WTC11 (cell line): Measurements from ENCODE around the gene UBL4B. TPM values are rescaled to one million over a fixed set of nuclear protein-coding genes. Genes with fewer than 3 reads are reported as not detected.
A peak's percentile ranks its signal among the peaks of the same experiment; 100 is the strongest.

Experiments
- ATAC-seq: fragments of 200-7000 bp; cut with Tn5 transposase; 2 replicates; pipeline ENCODE4 v1.10.0; 2021; ENCODE audit warnings: mild to moderate bottlenecking, moderate library complexity
- CTCF ChIA-PET: fragments of 300-600 bp; sonication (Branson Sonifier 250); formaldehyde crosslinking; loops from one replicate; lab custom pipeline; 2021; ENCODE audit warnings: antibody characterized with exemption; lab: Charles Lee
- POLR2A ChIA-PET: fragments of 350-600 bp; sonication (Branson Sonifier 250); formaldehyde crosslinking; loops from one replicate; lab custom pipeline; 2021; ENCODE audit warnings: antibody characterized with exemption; lab: Charles Lee
- DNase-seq: peaks from one replicate; pipeline ENCODE4 v3.0.0; 2021; ENCODE audit warnings: low spot score
- H3K27ac Mint-ChIP-seq: 2 replicates; pipeline ENCODE4 v1.8.0; 2021; ENCODE audit warnings: mixed read lengths
- H3K27me3 Mint-ChIP-seq: 2 replicates; pipeline ENCODE4 v1.8.0; 2021; ENCODE audit warnings: low read depth, mild to moderate bottlenecking, moderate library complexity, mixed read lengths
- H3K36me3 Mint-ChIP-seq: 2 replicates; pipeline ENCODE4 v1.8.0; 2021; ENCODE audit warnings: mixed read lengths
- H3K4me1 Mint-ChIP-seq: 2 replicates; pipeline ENCODE4 v1.8.0; 2022; ENCODE audit warnings: mixed read lengths
- H3K4me3 Mint-ChIP-seq: 2 replicates; pipeline ENCODE4 v1.8.0; 2021; ENCODE audit warnings: mild to moderate bottlenecking, moderate library complexity, mixed read lengths
- H3K9me3 Mint-ChIP-seq: 2 replicates; pipeline ENCODE4 v1.8.0; 2021; ENCODE audit warnings: mixed read lengths
- ETV6 ChIP-seq: sonication (generic); formaldehyde crosslinking; IDR thresholded peaks from 2 replicates; pipeline ENCODE4 v1.8.1; 2022; ENCODE audit warnings: mild to moderate bottlenecking, missing genetic modification reagents
- GRHL2 ChIP-seq: fragments of 250-450 bp; sonication (Bioruptor Pico); IDR thresholded peaks from 2 replicates; pipeline ENCODE4 v1.8.0; 2022; ENCODE audit warnings: mild to moderate bottlenecking, moderate library complexity; ENCODE audit not compliant: insufficient replicate concordance, severe bottlenecking
- GTF2I ChIP-seq: fragments of 250-450 bp; sonication (Bioruptor Pico); conservative IDR thresholded peaks from 2 replicates; pipeline ENCODE4 v1.4.0; 2021; ENCODE audit warnings: mild to moderate bottlenecking
- NR2C2 ChIP-seq: sonication (generic); formaldehyde crosslinking; IDR thresholded peaks from 2 replicates; pipeline ENCODE4 v1.8.0; 2022; ENCODE audit warnings: mild to moderate bottlenecking, missing genetic modification reagents
- RELA ChIP-seq: sonication (generic); formaldehyde crosslinking; IDR thresholded peaks from 2 replicates; pipeline ENCODE4 v1.8.1; 2022; ENCODE audit warnings: missing genetic modification reagents, mild to moderate bottlenecking, borderline replicate concordance
- SOX15 ChIP-seq: fragments of 250-450 bp; sonication (Bioruptor Pico); IDR thresholded peaks from 2 replicates; pipeline ENCODE4 v1.9.0; 2021; ENCODE audit warnings: mild to moderate bottlenecking
- ZNF671 ChIP-seq: fragments of 250-450 bp; sonication (Bioruptor Pico); IDR thresholded peaks from 2 replicates; pipeline ENCODE4 v1.8.0; 2021; ENCODE audit warnings: mild to moderate bottlenecking
- total RNA-seq: library from RNA; stranded (reverse); gene quantifications from 3 replicates; pipeline ENCODE4 v1.2.3, GENCODE V29; 2021
- TF ChIP-seq, protein P1 (sequence below): sonication (generic); formaldehyde crosslinking; IDR thresholded peaks from 2 replicates; pipeline ENCODE4 v1.8.0; 2023; ENCODE audit warnings: missing genetic modification reagents, mild to moderate bottlenecking, borderline replicate concordance
- TF ChIP-seq, protein P2 (sequence below): sonication (generic); formaldehyde crosslinking; IDR thresholded peaks from 2 replicates; pipeline ENCODE4 v1.8.1; 2023; ENCODE audit warnings: mild to moderate bottlenecking, missing genetic modification reagents, moderate library complexity
- TF ChIP-seq, protein P3 (sequence below): fragments of 250-450 bp; sonication (Bioruptor Pico); IDR thresholded peaks from 2 replicates; pipeline ENCODE4 v1.9.0; 2021; ENCODE audit warnings: mild to moderate bottlenecking
- TF ChIP-seq, protein P4 (sequence below): fragments of 250-450 bp; sonication (Bioruptor Pico); IDR thresholded peaks from 2 replicates; pipeline ENCODE4 v1.9.0; 2021; ENCODE audit warnings: moderate library complexity, mild to moderate bottlenecking, inconsistent platforms, borderline replicate concordance

The UBL4B gene
- total RNA-seq, 1 experiment from 2014 or later: 0.11 TPM

DNA sequence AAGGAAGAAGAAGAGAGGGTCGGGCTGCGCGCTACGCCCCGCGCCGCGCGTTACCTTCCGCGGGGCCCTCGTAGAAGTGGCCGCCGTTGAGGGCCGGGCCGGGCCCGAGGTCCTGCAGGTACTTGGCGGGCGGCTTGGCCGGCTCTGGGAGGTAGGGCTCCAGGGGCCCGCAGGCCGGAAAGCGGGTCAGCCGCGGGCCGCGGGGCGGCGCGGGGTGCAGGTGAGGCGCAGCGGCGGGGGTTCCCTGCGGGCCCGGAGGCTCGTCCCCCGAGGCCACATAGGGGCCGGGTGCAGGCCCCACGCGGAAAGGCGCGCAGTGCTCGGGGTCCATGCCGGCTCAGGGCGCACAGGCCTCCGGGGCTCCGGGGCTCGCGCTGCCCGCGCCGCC, 42.0 kb upstream of the UBL4B start (continued):
- TF ChIP-seq, protein P1, sequence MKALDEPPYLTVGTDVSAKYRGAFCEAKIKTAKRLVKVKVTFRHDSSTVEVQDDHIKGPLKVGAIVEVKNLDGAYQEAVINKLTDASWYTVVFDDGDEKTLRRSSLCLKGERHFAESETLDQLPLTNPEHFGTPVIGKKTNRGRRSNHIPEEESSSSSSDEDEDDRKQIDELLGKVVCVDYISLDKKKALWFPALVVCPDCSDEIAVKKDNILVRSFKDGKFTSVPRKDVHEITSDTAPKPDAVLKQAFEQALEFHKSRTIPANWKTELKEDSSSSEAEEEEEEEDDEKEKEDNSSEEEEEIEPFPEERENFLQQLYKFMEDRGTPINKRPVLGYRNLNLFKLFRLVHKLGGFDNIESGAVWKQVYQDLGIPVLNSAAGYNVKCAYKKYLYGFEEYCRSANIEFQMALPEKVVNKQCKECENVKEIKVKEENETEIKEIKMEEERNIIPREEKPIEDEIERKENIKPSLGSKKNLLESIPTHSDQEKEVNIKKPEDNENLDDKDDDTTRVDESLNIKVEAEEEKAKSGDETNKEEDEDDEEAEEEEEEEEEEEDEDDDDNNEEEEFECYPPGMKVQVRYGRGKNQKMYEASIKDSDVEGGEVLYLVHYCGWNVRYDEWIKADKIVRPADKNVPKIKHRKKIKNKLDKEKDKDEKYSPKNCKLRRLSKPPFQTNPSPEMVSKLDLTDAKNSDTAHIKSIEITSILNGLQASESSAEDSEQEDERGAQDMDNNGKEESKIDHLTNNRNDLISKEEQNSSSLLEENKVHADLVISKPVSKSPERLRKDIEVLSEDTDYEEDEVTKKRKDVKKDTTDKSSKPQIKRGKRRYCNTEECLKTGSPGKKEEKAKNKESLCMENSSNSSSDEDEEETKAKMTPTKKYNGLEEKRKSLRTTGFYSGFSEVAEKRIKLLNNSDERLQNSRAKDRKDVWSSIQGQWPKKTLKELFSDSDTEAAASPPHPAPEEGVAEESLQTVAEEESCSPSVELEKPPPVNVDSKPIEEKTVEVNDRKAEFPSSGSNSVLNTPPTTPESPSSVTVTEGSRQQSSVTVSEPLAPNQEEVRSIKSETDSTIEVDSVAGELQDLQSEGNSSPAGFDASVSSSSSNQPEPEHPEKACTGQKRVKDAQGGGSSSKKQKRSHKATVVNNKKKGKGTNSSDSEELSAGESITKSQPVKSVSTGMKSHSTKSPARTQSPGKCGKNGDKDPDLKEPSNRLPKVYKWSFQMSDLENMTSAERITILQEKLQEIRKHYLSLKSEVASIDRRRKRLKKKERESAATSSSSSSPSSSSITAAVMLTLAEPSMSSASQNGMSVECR (CRISPR knock-in tag): no peak
- no peak for TF ChIP-seq SOX15 (CRISPR knock-in tag)
- TF ChIP-seq ETV6 (CRISPR knock-in tag): no peak
- TF ChIP-seq GTF2I: no peak
- TF ChIP-seq GRHL2: no peak
- TF ChIP-seq, all 79 proteins: peak for 0

DNA sequence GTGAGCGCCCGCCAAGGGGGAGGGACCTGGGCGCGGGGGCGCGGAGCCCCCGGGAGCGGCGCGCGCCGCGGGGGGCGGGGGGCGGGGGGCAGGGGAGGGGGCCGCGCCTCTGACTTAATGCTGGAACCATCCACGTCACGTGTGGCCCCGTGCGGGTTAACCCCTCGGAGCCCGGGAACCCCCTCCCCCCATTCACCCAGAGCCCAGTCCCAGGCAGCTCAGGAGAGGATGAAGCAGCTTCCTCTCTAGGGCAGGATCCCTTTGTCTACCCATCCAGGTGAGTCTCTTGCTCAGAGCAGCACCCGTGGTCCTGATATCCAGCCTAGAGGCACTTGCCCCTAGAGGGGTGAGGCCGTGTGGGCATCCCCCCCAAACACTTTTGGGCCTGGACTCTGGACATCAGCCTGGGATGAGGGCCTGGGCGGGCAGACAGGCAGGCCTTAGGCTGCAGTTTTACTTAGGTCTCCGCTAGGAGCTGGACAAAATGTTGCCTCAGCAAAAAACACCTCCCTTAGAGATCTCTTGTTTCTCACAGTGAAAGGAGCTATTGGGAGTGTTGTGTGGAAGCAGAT, 41.5 kb upstream of the UBL4B start, which contains the start of gene ALX3:
TSS of gene ALX3 (minus strand) at position 2 of the 572 bp plus-strand sequence. CDS start 60 bp downstream, outside the sequence.
- POLR2A ChIA-PET: interaction anchor here (0.7 kb wide), 2 partner anchors 11 to 36 kb away, joined by 3 read pairs; no protein-coding TSS in a partner anchor
- Mint-ChIP-seq H3K4me3 (peak within 1 kb of the TSS; percentile 70), H3K27me3 (peaks cover 94% of the 10 kb centered on the region), H3K27ac (no peak within 1 kb of the TSS), H3K4me1 (peaks cover 15% of the 10 kb centered on the region), H3K36me3 (no peaks in the 10 kb centered on the region), H3K9me3 (no peaks in the 10 kb centered on the region)
- CTCF ChIA-PET: interaction anchor here (0.6 to 5.9 kb wide), 14 partner anchors 11 to 389 kb away, joined by 3 to 46 read pairs (median 5); partner anchors contain the start of genes AHCYL1, SLC6A17 and STRIP1
- ATAC-seq: peak; percentile 19
- TF ChIP-seq RELA (CRISPR knock-in tag): no peak
- TF ChIP-seq, protein P2, sequence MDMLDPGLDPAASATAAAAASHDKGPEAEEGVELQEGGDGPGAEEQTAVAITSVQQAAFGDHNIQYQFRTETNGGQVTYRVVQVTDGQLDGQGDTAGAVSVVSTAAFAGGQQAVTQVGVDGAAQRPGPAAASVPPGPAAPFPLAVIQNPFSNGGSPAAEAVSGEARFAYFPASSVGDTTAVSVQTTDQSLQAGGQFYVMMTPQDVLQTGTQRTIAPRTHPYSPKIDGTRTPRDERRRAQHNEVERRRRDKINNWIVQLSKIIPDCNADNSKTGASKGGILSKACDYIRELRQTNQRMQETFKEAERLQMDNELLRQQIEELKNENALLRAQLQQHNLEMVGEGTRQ (CRISPR knock-in tag): peak; percentile 22; the same call in 1 of the 2 replicates
- DNase-seq: peak; percentile 47

DNA sequence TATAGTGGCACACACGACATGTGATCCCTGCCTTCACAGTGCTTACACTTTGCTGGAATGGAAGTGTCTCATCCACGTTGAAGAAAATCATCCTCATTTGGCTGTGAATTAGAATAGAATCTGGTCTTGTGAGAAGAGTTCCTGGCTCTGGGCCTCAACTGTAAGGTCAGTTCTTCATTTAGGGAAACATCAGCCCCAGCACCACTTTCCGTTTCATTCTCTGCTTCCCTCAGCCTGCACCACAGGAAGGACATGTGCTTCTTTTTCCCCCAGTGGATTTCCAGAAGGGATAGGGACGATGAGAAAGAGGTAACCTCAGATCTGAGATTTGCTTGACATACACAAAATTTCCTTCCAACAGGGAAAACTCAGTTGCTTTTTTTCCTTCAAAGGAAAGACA, 38.1 kb upstream of the UBL4B start:
- DNase-seq (no peak), ATAC-seq (no peak)
- TF ChIP-seq ZNF671 (no peak), NR2C2 (CRISPR knock-in tag) (no peak)
- TF ChIP-seq, protein P3, sequence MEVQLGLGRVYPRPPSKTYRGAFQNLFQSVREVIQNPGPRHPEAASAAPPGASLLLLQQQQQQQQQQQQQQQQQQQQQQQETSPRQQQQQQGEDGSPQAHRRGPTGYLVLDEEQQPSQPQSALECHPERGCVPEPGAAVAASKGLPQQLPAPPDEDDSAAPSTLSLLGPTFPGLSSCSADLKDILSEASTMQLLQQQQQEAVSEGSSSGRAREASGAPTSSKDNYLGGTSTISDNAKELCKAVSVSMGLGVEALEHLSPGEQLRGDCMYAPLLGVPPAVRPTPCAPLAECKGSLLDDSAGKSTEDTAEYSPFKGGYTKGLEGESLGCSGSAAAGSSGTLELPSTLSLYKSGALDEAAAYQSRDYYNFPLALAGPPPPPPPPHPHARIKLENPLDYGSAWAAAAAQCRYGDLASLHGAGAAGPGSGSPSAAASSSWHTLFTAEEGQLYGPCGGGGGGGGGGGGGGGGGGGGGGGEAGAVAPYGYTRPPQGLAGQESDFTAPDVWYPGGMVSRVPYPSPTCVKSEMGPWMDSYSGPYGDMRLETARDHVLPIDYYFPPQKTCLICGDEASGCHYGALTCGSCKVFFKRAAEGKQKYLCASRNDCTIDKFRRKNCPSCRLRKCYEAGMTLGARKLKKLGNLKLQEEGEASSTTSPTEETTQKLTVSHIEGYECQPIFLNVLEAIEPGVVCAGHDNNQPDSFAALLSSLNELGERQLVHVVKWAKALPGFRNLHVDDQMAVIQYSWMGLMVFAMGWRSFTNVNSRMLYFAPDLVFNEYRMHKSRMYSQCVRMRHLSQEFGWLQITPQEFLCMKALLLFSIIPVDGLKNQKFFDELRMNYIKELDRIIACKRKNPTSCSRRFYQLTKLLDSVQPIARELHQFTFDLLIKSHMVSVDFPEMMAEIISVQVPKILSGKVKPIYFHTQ: no peak
- TF ChIP-seq, protein P4, sequence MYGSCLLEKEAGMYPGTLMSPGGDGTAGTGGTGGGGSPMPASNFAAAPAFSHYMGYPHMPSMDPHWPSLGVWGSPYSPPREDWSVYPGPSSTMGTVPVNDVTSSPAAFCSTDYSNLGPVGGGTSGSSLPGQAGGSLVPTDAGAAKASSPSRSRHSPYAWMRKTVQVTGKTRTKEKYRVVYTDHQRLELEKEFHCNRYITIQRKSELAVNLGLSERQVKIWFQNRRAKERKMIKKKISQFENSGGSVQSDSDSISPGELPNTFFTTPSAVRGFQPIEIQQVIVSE (CRISPR knock-in tag): no peak
- TF ChIP-seq, protein P2 (CRISPR knock-in tag): no peak
- POLR2A ChIA-PET: no interaction called here
- 0 out of 2 replicates have a peak, but pooled peaks cover 4% of the 10 kb centered on the region for H3K4me1 Mint-ChIP-seq
- peaks cover 94% of the 10 kb centered on the region for H3K27me3 Mint-ChIP-seq
- H3K4me3 Mint-ChIP-seq: no peak overlapping the region
- CTCF ChIA-PET: interaction anchor here (0.7 to 5.9 kb wide), 4 partner anchors 12 to 31 kb away, joined by 3 to 46 read pairs (median 9); no protein-coding TSS in a partner anchor
- no peaks in the 10 kb centered on the region for H3K36me3 Mint-ChIP-seq
- no peaks in the 10 kb centered on the region for H3K9me3 Mint-ChIP-seq
- H3K27ac Mint-ChIP-seq: no peak overlapping the region
